DOHH2 (cell line): ENCODE data around the gene LRSAM1.

ENCODE experiments used
- CTCF ChIP-seq: fragments of 200-600 bp; sonication (generic); IDR thresholded peaks from one replicate; pipeline ENCODE4 v1.5.1; 2014; ENCODE audit warnings: antibody characterized with exemption, mild to moderate bottlenecking, low read depth, low read length; ENCODE audit not compliant: poor library complexity, severe bottlenecking
- EZH2phosphoT487 ChIP-seq: fragments of 200-600 bp; sonication (generic); IDR thresholded peaks from 2 replicates; pipeline ENCODE4 v1.6.1; 2017; ENCODE audit warnings: borderline replicate concordance, mild to moderate bottlenecking, antibody characterized with exemption, low read length, moderate library complexity, mixed read lengths

- TF ChIP-seq CTCF: no peak
- no peak for TF ChIP-seq EZH2phosphoT487
Measured at GRCh38 chr9:127415141-127415540, 36.2 kb upstream of the LRSAM1 start.
